ENCODE data around the gene SNED1.
"Not testable (repeated sequence)": the region's sequence is repeated elsewhere in the genome, so short reads cannot be mapped to it uniquely, and the experiment has no call there.

DNA sequence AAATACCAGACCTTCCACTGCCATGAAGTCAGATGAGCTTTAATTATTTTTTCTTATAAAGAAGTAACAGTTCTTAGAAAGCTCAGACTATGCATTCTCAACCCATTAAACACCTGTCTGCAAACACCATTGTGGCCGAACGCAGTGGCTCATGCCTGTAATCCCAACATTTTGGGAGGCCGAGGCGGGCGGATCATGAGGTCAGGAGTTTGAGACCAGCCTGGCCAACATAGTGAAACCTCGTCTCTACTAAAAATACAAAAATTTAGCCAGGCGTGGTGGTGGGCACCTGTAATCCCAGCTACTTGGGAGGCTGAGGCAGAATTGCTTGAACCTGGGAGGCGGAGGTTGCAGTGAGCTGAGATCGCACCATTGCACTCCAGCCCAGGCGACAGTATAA, 106.2 kb downstream of the SNED1 start:
- TF ChIP-seq PRPF4 (IDR thresholded peaks at IDR 0.05; ENCODE audit: insufficient read depth, low read depth, low read length, poor library complexity, severe bottlenecking); ZNF146 (CRISPR knock-in tag; IDR thresholded peaks at IDR 0.05; ENCODE audit: unreplicated experiment); TAF1 (IDR thresholded peaks at IDR 0.05; ENCODE audit: control insufficient read depth, extremely low read depth, insufficient read depth, low read length, severe bottlenecking); SMC3 (conservative IDR thresholded peaks at IDR 0.05; ENCODE audit: insufficient read depth, low read depth, low read length); HDGF (IDR thresholded peaks at IDR 0.05); RCOR1 (IDR thresholded peaks at IDR 0.05; ENCODE audit: borderline replicate concordance in 1 of 2, low read depth in 2 of 2, low read length in 2 of 2); EZH2 (IDR thresholded peaks at IDR 0.05; ENCODE audit: borderline replicate concordance, low read depth, low read length): not testable (repeated sequence)
- TF ChIP-seq, protein P1, sequence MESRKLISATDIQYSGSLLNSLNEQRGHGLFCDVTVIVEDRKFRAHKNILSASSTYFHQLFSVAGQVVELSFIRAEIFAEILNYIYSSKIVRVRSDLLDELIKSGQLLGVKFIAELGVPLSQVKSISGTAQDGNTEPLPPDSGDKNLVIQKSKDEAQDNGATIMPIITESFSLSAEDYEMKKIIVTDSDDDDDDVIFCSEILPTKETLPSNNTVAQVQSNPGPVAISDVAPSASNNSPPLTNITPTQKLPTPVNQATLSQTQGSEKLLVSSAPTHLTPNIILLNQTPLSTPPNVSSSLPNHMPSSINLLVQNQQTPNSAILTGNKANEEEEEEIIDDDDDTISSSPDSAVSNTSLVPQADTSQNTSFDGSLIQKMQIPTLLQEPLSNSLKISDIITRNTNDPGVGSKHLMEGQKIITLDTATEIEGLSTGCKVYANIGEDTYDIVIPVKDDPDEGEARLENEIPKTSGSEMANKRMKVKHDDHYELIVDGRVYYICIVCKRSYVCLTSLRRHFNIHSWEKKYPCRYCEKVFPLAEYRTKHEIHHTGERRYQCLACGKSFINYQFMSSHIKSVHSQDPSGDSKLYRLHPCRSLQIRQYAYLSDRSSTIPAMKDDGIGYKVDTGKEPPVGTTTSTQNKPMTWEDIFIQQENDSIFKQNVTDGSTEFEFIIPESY (CRISPR knock-in tag; IDR thresholded peaks at IDR 0.05), result not testable (repeated sequence)
- TF ChIP-seq, protein P2, sequence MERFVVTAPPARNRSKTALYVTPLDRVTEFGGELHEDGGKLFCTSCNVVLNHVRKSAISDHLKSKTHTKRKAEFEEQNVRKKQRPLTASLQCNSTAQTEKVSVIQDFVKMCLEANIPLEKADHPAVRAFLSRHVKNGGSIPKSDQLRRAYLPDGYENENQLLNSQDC (CRISPR knock-in tag; IDR thresholded peaks at IDR 0.05), result not testable (repeated sequence)
- TF ChIP-seq, protein P3, sequence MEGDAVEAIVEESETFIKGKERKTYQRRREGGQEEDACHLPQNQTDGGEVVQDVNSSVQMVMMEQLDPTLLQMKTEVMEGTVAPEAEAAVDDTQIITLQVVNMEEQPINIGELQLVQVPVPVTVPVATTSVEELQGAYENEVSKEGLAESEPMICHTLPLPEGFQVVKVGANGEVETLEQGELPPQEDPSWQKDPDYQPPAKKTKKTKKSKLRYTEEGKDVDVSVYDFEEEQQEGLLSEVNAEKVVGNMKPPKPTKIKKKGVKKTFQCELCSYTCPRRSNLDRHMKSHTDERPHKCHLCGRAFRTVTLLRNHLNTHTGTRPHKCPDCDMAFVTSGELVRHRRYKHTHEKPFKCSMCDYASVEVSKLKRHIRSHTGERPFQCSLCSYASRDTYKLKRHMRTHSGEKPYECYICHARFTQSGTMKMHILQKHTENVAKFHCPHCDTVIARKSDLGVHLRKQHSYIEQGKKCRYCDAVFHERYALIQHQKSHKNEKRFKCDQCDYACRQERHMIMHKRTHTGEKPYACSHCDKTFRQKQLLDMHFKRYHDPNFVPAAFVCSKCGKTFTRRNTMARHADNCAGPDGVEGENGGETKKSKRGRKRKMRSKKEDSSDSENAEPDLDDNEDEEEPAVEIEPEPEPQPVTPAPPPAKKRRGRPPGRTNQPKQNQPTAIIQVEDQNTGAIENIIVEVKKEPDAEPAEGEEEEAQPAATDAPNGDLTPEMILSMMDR (IDR thresholded peaks at IDR 0.05 in 2 of 3, conservative IDR thresholded peaks at IDR 0.05 in 1 of 3; ENCODE audit: insufficient read depth in 2 of 3, low read depth in 1 of 3, low read length in 3 of 3), result not testable (repeated sequence)
- TF ChIP-seq, protein P4, sequence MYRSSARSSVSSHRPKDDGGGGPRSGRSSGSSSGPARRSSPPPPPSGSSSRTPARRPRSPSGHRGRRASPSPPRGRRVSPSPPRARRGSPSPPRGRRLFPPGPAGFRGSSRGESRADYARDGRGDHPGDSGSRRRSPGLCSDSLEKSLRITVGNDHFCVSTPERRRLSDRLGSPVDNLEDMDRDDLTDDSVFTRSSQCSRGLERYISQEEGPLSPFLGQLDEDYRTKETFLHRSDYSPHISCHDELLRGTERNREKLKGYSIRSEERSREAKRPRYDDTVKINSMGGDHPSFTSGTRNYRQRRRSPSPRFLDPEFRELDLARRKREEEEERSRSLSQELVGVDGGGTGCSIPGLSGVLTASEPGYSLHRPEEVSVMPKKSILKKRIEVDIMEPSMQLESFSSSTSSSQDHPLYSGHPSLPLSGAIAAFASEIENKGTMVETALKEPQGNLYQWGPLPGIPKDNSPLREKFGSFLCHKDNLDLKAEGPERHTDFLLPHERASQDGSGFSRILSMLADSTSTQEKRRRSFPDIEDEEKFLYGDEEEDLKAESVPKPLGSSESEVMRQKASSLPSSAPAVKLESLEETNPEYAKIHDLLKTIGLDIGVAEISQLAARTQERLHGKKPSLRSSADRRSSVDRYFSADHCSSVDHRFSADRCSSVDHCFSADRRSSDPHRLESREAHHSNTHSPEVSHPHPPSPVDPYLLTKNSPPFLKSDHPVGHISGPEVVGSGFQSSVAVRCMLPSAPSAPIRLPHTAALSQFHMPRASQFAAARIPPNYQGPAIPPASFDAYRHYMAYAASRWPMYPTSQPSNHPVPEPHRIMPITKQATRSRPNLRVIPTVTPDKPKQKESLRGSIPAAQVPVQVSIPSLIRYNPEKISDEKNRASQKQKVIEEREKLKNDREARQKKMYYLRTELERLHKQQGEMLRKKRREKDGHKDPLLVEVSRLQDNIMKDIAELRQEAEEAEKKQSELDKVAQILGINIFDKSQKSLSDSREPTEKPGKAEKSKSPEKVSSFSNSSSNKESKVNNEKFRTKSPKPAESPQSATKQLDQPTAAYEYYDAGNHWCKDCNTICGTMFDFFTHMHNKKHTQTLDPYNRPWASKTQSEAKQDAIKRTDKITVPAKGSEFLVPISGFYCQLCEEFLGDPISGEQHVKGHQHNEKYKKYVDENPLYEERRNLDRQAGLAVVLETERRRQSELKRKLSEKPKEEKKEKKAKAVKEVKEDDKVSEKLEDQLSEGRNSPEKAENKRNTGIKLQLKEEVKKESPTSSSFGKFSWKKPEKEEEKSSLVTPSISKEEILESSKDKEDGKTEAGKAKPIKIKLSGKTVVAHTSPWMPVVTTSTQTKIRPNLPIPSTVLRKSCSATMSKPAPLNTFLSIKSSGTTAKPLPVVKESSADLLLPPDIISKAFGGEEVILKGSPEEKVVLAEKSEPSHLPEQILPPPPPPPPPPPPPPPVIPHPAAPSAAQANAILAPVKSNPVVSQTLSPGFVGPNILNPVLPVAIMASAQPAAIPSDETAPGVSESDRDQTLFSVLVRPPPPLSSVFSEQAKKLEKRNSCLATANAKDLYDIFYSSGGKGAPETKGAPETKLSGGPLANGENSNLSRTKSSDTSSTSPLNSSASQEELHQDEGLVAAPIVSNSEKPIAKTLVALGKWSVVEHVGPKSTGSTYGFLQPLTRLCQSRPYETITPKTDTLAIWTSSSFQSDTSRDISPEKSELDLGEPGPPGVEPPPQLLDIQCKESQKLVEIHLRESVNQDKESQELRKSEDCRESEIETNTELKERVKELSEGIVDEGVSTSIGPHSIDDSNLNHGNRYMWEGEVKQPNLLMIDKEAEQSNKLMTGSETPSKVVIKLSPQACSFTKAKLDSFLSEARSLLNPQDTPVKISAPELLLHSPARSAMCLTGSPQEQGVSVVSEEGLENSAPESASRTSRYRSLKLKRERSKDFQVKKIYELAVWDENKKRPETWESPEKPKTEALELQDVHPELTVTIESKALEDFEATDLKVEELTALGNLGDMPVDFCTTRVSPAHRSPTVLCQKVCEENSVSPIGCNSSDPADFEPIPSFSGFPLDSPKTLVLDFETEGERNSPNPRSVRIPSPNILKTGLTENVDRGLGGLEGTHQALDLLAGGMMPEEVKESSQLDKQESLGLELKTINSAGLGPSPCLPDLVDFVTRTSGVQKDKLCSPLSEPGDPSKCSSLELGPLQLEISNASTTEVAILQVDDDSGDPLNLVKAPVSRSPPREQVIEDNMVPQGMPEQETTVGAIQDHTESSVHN (IDR thresholded peaks at IDR 0.05; ENCODE audit: borderline replicate concordance in 1 of 2, low read depth in 1 of 2), result not testable (repeated sequence)
